H1 (cell line): ENCODE measurements around the gene KMT5C. TPM values are rescaled to one million over a fixed set of nuclear protein-coding genes. Genes with fewer than 3 reads are reported as not detected.

ENCODE experiments used
- CTCF ChIA-PET: fragments of 300-600 bp; sonication (Branson Sonifier 250); formaldehyde crosslinking; loops from one replicate; lab custom pipeline; 2021; ENCODE audit not compliant: partially characterized antibody; lab: Charles Lee
- POLR2A ChIA-PET: fragments of 300-600 bp; sonication (Branson Sonifier 250); formaldehyde crosslinking; loops from one replicate; lab custom pipeline; 2021; ENCODE audit warnings: inconsistent platforms; ENCODE audit not compliant: partially characterized antibody; lab: Charles Lee
- DNase-seq, 2 experiments: peaks; one replicate each; pipeline versions ENCODE4 v3.0.0 to v3.0.0-alpha.2; 2010 to 2022; ENCODE audit warnings: low spot score in 2 of 2, low read depth in 1 of 2, mixed read lengths in 1 of 2
- FAIRE-seq: peaks from 2 replicates; lab custom pipeline; 2011; peaks lifted over from hg19 to GRCh38; lab: Jason Lieb, UNC
- H2AFZ ChIP-seq: 2 replicates; pipeline ENCODE4 v1.8.1; 2012; ENCODE audit warnings: low read length, inconsistent platforms
- H2AK5ac ChIP-seq: 2 replicates; pipeline ENCODE4 v1.6.1; 2013; ENCODE audit warnings: low read depth, low read length
- H2BK120ac ChIP-seq: replicated peaks from 2 replicates; pipeline ENCODE3; 2013; ENCODE audit warnings: low read depth, low read length, inconsistent platforms
- H2BK12ac ChIP-seq: 2 replicates; pipeline ENCODE4 v1.6.1; 2013; ENCODE audit warnings: low read depth, low read length
- H2BK15ac ChIP-seq: 2 replicates; pipeline ENCODE4 v1.6.1; 2013; ENCODE audit warnings: low read length
- H2BK20ac ChIP-seq: 2 replicates; pipeline ENCODE4 v1.6.1; 2013; ENCODE audit warnings: low read length
- H2BK5ac ChIP-seq: 2 replicates; pipeline ENCODE4 v1.6.1; 2013; ENCODE audit warnings: low read depth, low read length
- H3K14ac ChIP-seq: 2 replicates; pipeline ENCODE4 v1.6.1; 2013; ENCODE audit warnings: inconsistent platforms; ENCODE audit not compliant: insufficient read length
- H3K18ac ChIP-seq: 2 replicates; pipeline ENCODE4 v1.6.1; 2013; ENCODE audit warnings: low read length; ENCODE audit errors: extremely low read depth
- H3K23ac ChIP-seq: 2 replicates; pipeline ENCODE4 v1.6.1; 2013; ENCODE audit warnings: inconsistent platforms; ENCODE audit not compliant: insufficient read length
- H3K23me2 ChIP-seq: 2 replicates; pipeline ENCODE4 v1.6.1; 2013; ENCODE audit warnings: low read depth, low read length
- H3K27ac ChIP-seq: 2 replicates; pipeline ENCODE4 v1.6.1; 2011; ENCODE audit warnings: low read depth, low read length, inconsistent platforms
- H3K27me3 ChIP-seq, 4 experiments: replicated peaks in 1 of 4; 1 replicate in 1 of 4; 2 replicates in 3 of 4; pipeline versions ENCODE4 v1.6.1 to v1.8.1; 2011 to 2013; ENCODE audit warnings: low read length in 3 of 4, mild to moderate bottlenecking in 3 of 4, inconsistent platforms in 2 of 4, mixed read lengths in 2 of 4, moderate library complexity in 1 of 4; ENCODE audit not compliant: control insufficient read depth in 3 of 4, insufficient read depth in 3 of 4; ENCODE audit errors: extremely low read depth in 1 of 4
- H3K36me3 ChIP-seq, 4 experiments: 2 replicates each; pipeline versions ENCODE4 v1.6.1 to v1.8.1; 2011 to 2013; ENCODE audit warnings: mild to moderate bottlenecking in 4 of 4, low read length in 3 of 4, moderate library complexity in 2 of 4, control low read depth in 1 of 4, inconsistent platforms in 1 of 4; ENCODE audit not compliant: insufficient read depth in 4 of 4, control insufficient read depth in 2 of 4
- H3K4ac ChIP-seq: replicated peaks from 2 replicates; pipeline ENCODE3; 2013; ENCODE audit warnings: low read length, low read depth, mixed read lengths, inconsistent platforms; ENCODE audit not compliant: insufficient read length
- H3K4me1 ChIP-seq, 4 experiments: replicated peaks in 1 of 4; 1 replicate in 1 of 4; 2 replicates in 3 of 4; pipeline versions ENCODE4 v1.6.1 to v1.8.1; 2011 to 2013; ENCODE audit warnings: low read length in 3 of 4, inconsistent platforms in 2 of 4, mixed read lengths in 1 of 4; ENCODE audit not compliant: insufficient read depth in 4 of 4, control insufficient read depth in 3 of 4
- H3K4me2 ChIP-seq, 2 experiments: 2 replicates each; pipeline versions ENCODE4 v1.6.1 to v1.8.1; 2011 to 2013; ENCODE audit warnings: low read depth in 2 of 2, low read length in 2 of 2, control low read depth in 1 of 2, inconsistent platforms in 1 of 2, mild to moderate bottlenecking in 1 of 2; ENCODE audit not compliant: insufficient read depth in 1 of 2
- H3K4me3 ChIP-seq, 4 experiments: fragments of 200-600, 300-600 bp in 1 of 4; sonication (generic), shearing (Covaris generic), sonication (Bioruptor Twin) in 1 of 4; 2 replicates each; pipeline versions ENCODE4 v1.5.1 to v1.8.1; 2011 to 2016; ENCODE audit warnings: low read length in 4 of 4, low read depth in 3 of 4, control low read depth in 2 of 4, inconsistent platforms in 2 of 4, mild to moderate bottlenecking in 2 of 4, mixed read lengths in 1 of 4, moderate library complexity in 1 of 4; ENCODE audit not compliant: insufficient read depth in 2 of 4; ENCODE audit errors: extremely low read depth in 1 of 4
- H3K56ac ChIP-seq: replicated peaks from 2 replicates; pipeline ENCODE3; 2013; ENCODE audit warnings: low read depth, mild to moderate bottlenecking, mixed read lengths, low read length, inconsistent platforms; ENCODE audit not compliant: insufficient read length
- H3K79me1 ChIP-seq: 2 replicates; pipeline ENCODE4 v1.6.1; 2013; ENCODE audit warnings: low read depth, low read length, control low read depth
- H3K79me2 ChIP-seq, 2 experiments: 2 replicates each; pipeline versions ENCODE4 v1.6.1 to v1.8.1; 2012 to 2013; ENCODE audit warnings: low read length in 2 of 2, mild to moderate bottlenecking in 2 of 2, inconsistent platforms in 1 of 2; ENCODE audit not compliant: insufficient read depth in 2 of 2, control insufficient read depth in 1 of 2
- H3K9ac ChIP-seq, 4 experiments: replicated peaks in 1 of 4; 1 replicate in 1 of 4; 2 replicates in 3 of 4; pipeline versions ENCODE4 v1.6.1 to v1.8.1; 2011 to 2013; ENCODE audit warnings: low read depth in 3 of 4, low read length in 3 of 4, control low read depth in 2 of 4, mild to moderate bottlenecking in 2 of 4, moderate library complexity in 2 of 4, inconsistent platforms in 1 of 4; ENCODE audit errors: extremely low read depth in 1 of 4
- H3K9me3 ChIP-seq, 2 experiments: 2 replicates each; pipeline versions ENCODE4 v1.6.1 to v1.8.1; 2012 to 2013; ENCODE audit warnings: mild to moderate bottlenecking in 2 of 2, moderate library complexity in 2 of 2, control low read depth in 1 of 2, inconsistent platforms in 1 of 2, low read depth in 1 of 2, low read length in 1 of 2, mixed read lengths in 1 of 2; ENCODE audit not compliant: insufficient read depth in 2 of 2
- H4K20me1 ChIP-seq, 2 experiments: replicated peaks in 1 of 2; 2 replicates each; pipeline versions ENCODE3 to v1.8.1; 2011 to 2013; ENCODE audit warnings: inconsistent platforms in 2 of 2, low read length in 2 of 2, mild to moderate bottlenecking in 1 of 2; ENCODE audit not compliant: insufficient read depth in 2 of 2, control insufficient read depth in 1 of 2
- H4K5ac ChIP-seq: 2 replicates; pipeline ENCODE4 v1.6.1; 2013; ENCODE audit warnings: low read length, low read depth, mixed read lengths, inconsistent platforms; ENCODE audit not compliant: insufficient read length
- H4K8ac ChIP-seq: 2 replicates; pipeline ENCODE4 v1.8.0; 2013; ENCODE audit warnings: mild to moderate bottlenecking, moderate library complexity, low read length, inconsistent platforms; ENCODE audit not compliant: insufficient read depth; ENCODE audit errors: extremely low read depth
- H4K91ac ChIP-seq: replicated peaks from 2 replicates; pipeline ENCODE3; 2013; ENCODE audit warnings: low read length, mixed read lengths, inconsistent platforms; ENCODE audit not compliant: insufficient read length
- ATF3 ChIP-seq: IDR thresholded peaks from 2 replicates; pipeline ENCODE4 v1.6.1; 2011; ENCODE audit warnings: low read depth, mild to moderate bottlenecking, low read length; ENCODE audit not compliant: insufficient read depth
- BCL11A ChIP-seq, 2 experiments: IDR thresholded peaks; one replicate each; pipeline ENCODE4 v1.6.1; 2011; ENCODE audit warnings: low read depth in 2 of 2, low read length in 2 of 2, mild to moderate bottlenecking in 2 of 2
- CREB1 ChIP-seq: IDR thresholded peaks from 2 replicates; pipeline ENCODE4 v1.6.1; 2012; ENCODE audit warnings: inconsistent platforms
- E2F6 ChIP-seq: IDR thresholded peaks from 2 replicates; pipeline ENCODE4 v1.6.1; 2012; ENCODE audit warnings: inconsistent platforms
- GABPA ChIP-seq: IDR thresholded peaks from 2 replicates; pipeline ENCODE4 v1.6.1; 2011; ENCODE audit warnings: mild to moderate bottlenecking, low read length, moderate library complexity, borderline replicate concordance; ENCODE audit not compliant: insufficient read depth
- HDAC2 ChIP-seq, 2 experiments: fragments of 300-600 bp in 1 of 2; sonication (generic) in 1 of 2; IDR thresholded peaks; 2 replicates each; pipeline ENCODE4 v1.6.1; 2011 to 2012; ENCODE audit warnings: low read depth in 2 of 2, low read length in 2 of 2, mild to moderate bottlenecking in 2 of 2, moderate library complexity in 2 of 2, borderline replicate concordance in 1 of 2, inconsistent platforms in 1 of 2
- JUND ChIP-seq: IDR thresholded peaks from 2 replicates; pipeline ENCODE4 v1.6.1; 2011; ENCODE audit warnings: mild to moderate bottlenecking, improper control_type of control experiment, low read length
- KDM1A ChIP-seq: fragments of 200-600, 300-600 bp; sonication (generic); IDR thresholded peaks from 2 replicates; pipeline ENCODE4 v1.7.1; 2016; ENCODE audit warnings: mild to moderate bottlenecking, low read length, borderline replicate concordance
- KDM5A ChIP-seq: fragments of 200-600 bp; IDR thresholded peaks from 2 replicates; pipeline ENCODE4 v1.7.1; 2012; ENCODE audit warnings: mild to moderate bottlenecking, low read length, inconsistent platforms, mixed read lengths
- RFX5 ChIP-seq: IDR thresholded peaks from 2 replicates; pipeline ENCODE4 v1.6.1; 2011; ENCODE audit warnings: low read depth, low read length, improper control_type of control experiment, borderline replicate concordance
- SP4 ChIP-seq: IDR thresholded peaks from 2 replicates; pipeline ENCODE4 v1.6.1; 2012; ENCODE audit warnings: low read length, inconsistent platforms
- WGBS, 2 experiments: shearing (Covaris generic) in 1 of 2; methylation state at CpG; one replicate each; pipeline versions ENCODE4 v1.1.6 to v1.1.7; 2013 to 2015; ENCODE audit warnings: low lambda C conversion rate in 2 of 2, mixed read lengths in 2 of 2, inconsistent platforms in 1 of 2, low coverage in 1 of 2, missing lambda C conversion rate in 1 of 2; ENCODE audit not compliant: insufficient replicate concordance in 2 of 2, insufficient coverage in 1 of 2, insufficient read length in 1 of 2; ENCODE audit errors: extremely low coverage in 1 of 2, missing lambda C conversion rate in 1 of 2; 5-methylcytosine and 5-hydroxymethylcytosine counted together
- polyA plus RNA-seq, 7 experiments: library from polyadenylated mRNA; depleted of rRNA in 3 of 7; stranded (reverse) in 5 of 7; unstranded in 2 of 7; fragments of >200 nt in 5 of 7; fragments of 200-250 nt in 2 of 7; gene quantifications; 1 replicate in 5 of 7; 2 replicates in 1 of 7; 4 replicates in 1 of 7; pipeline versions ENCODE4 v1.2.1 to v1.2.3, GENCODE V29; 2011 to 2013; ENCODE audit warnings: missing spikeins in 2 of 7, mixed read lengths in 2 of 7
- total RNA-seq: library from RNA; stranded (reverse); fragmentation: NEBNext Ultra II Directional; extraction: Animal tissue kit (Norgen Biotek cat#: 25700); gene quantifications from 2 replicates; pipeline ENCODE4 v1.2.1, GENCODE V29; 2021
- TF ChIP-seq, protein P1 (sequence below): IDR thresholded peaks from 2 replicates; pipeline ENCODE4 v1.6.1; 2012; ENCODE audit warnings: inconsistent platforms

Gene KMT5C
- total and polyA plus RNA-seq, 2 of the 8 experiments (the other 6 are each of a cell fraction or from before 2014, with no cell fraction given), result 24.9 to 31.5 TPM

DNA sequence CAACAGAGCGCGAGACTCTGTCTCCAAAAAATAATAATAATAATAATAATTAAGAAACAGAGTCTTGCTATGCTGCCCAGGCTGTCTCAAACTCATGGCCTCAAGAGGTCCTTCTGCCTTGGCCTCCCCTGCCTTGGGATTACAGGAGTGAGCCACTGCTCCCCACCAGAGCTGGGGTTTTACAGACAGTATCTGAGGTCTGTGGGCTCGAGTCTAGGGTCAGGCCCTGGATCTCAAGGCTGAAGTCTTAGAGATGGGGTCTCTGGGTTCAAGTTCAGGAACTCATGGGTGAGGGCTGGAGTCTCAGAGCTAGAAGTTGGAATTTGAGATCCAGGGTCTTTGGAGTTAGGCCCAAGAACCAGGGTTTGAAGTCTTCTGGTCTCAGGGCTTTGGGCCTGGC lies 27.1 kb downstream of the KMT5C start:
- no peak overlapping the region for H3K27ac ChIP-seq
- no peak overlapping the region for H2AK5ac ChIP-seq
- H3K79me1 ChIP-seq, result no peaks in the 10 kb centered on the region
- no peak overlapping the region for H2BK5ac ChIP-seq
- ChIA-PET POLR2A (interaction anchor here (1.0 to 1.6 kb wide), 6 partner anchors 10 to 41 kb away, joined by 3 to 9 read pairs (median 4); partner anchors contain the start of genes TMEM190, TMEM238 and UBE2S), CTCF (interaction anchor here (0.8 to 1.6 kb wide), 6 partner anchors 11 to 101 kb away, joined by 3 to 9 read pairs (median 4); no protein-coding TSS in a partner anchor)
- H3K4me3 ChIP-seq, result no peak overlapping the region
- no peak overlapping the region for H2AFZ ChIP-seq
- H2BK12ac ChIP-seq, result no peak overlapping the region
- no peak overlapping the region for H3K23ac ChIP-seq
- no peak overlapping the region for H2BK15ac ChIP-seq
- DNase-seq (no peak), FAIRE-seq (no peak)
- no peaks in the 10 kb centered on the region for H3K79me2 ChIP-seq
- H4K8ac ChIP-seq, result no peak overlapping the region
- H2BK20ac ChIP-seq, result no peak overlapping the region
- H3K56ac ChIP-seq, result no peak overlapping the region
- peaks cover 9% of the 10 kb centered on the region; the same call in 1 of the 2 replicates for H3K23me2 ChIP-seq
- H4K5ac ChIP-seq, result no peak overlapping the region
- WGBS, 2 experiments, result 91% methylated on average over 3 of the region's 3 CpGs; no CpG with 5 or more reads in 1 of the 2 experiments
- no peaks in the 10 kb centered on the region for H3K36me3 ChIP-seq
- H3K27me3 ChIP-seq, result peaks cover 8 to 37% (median 32%) of the 10 kb centered on the region in 4 experiments
- H3K4me1 ChIP-seq, result peaks cover 0 to 23% (median 17%) of the 10 kb centered on the region in 4 experiments; a peak in 6 of 7 replicates
- no peaks in the 10 kb centered on the region for H3K9me3 ChIP-seq
- no peak overlapping the region for H3K14ac ChIP-seq
- no peak overlapping the region for H2BK120ac ChIP-seq
- H4K20me1 ChIP-seq, result no peaks in the 10 kb centered on the region
- H4K91ac ChIP-seq, result no peak overlapping the region
- no peak overlapping the region for H3K9ac ChIP-seq
- H3K4ac ChIP-seq, result no peak overlapping the region
- H3K4me2 ChIP-seq, result no peak overlapping the region
- no peak overlapping the region for H3K18ac ChIP-seq
- TF ChIP-seq KDM1A (no peak), ATF3 (no peak), SP4 (no peak), CREB1 (no peak), KDM5A (no peak), E2F6 (no peak), HDAC2 (IDR thresholded peaks at IDR 0.05; ENCODE audit: borderline replicate concordance in 1 of 2, low read depth in 2 of 2, low read length in 2 of 2) (no peak), RFX5 (no peak), GABPA (no peak), BCL11A (IDR thresholded peaks at IDR 0.05; ENCODE audit: low read depth in 2 of 2, low read length in 2 of 2) (no peak), JUND (no peak)
- TF ChIP-seq, protein P1, sequence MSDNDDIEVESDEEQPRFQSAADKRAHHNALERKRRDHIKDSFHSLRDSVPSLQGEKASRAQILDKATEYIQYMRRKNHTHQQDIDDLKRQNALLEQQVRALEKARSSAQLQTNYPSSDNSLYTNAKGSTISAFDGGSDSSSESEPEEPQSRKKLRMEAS, result no peak
